HepG2 (cell line): ENCODE measurements around the gene MICAL3. TPM values are rescaled to one million over a fixed set of nuclear protein-coding genes. Genes with fewer than 3 reads are reported as not detected.

Experiments
- ATAC-seq: fragments of 200-7000 bp; cut with Tn5 transposase; 3 replicates; pipeline ENCODE4 v1.9.1; 2020; ENCODE audit warnings: mild to moderate bottlenecking, moderate library complexity
- BruUV-seq: library from RNA; stranded (reverse); fragments of 400-500 nt; replicated peaks from 2 replicates; lab custom pipeline; 2021; lab: Mats Ljungman, UMichigan
- CTCF ChIA-PET: fragments of 300-600 bp; formaldehyde crosslinking; extraction: SDS; loops from one replicate; lab custom pipeline; 2021; ENCODE audit warnings: low total read pairs, inconsistent platforms, low intra/inter-chr PET ratio; lab: Yijun Ruan, JAX
- POLR2A ChIA-PET: fragments of 350-600 bp; sonication (Branson Sonifier 250); formaldehyde crosslinking; loops from one replicate; lab custom pipeline; 2020; ENCODE audit warnings: antibody characterized with exemption, inconsistent platforms; lab: Yijun Ruan, JAX
- DNase-seq: peaks from one replicate; pipeline ENCODE4 v3.0.0-alpha.2; 2015; ENCODE audit warnings: low spot score
- FAIRE-seq: peaks from 3 replicates; lab custom pipeline; 2011; peaks lifted over from hg19 to GRCh38; lab: Jason Lieb, UNC
- H2AFZ ChIP-seq: one replicate; pipeline ENCODE4 v1.6.1; 2011; ENCODE audit warnings: low read length, inconsistent platforms
- H3K27ac ChIP-seq: fragments of 300-600 bp; 3 replicates; pipeline ENCODE4 v1.8.0; 2011; ENCODE audit warnings: mixed run types, mild to moderate bottlenecking, mixed read lengths, low read length, inconsistent platforms; ENCODE audit not compliant: insufficient read depth; ENCODE audit errors: extremely low read length
- H3K27me3 ChIP-seq, 2 experiments: fragments of 200-600 bp in 1 of 2; 2 replicates in 1 of 2; 3 replicates in 1 of 2; pipeline versions ENCODE4 v1.6.0 to v1.8.0; 2011; ENCODE audit warnings: low read length in 2 of 2, mild to moderate bottlenecking in 2 of 2, moderate library complexity in 2 of 2, inconsistent platforms in 1 of 2; ENCODE audit not compliant: insufficient read depth in 2 of 2, control insufficient read depth in 1 of 2
- H3K36me3 ChIP-seq, 2 experiments: fragments of 200-600 bp in 1 of 2; replicated peaks in 1 of 2; 2 replicates in 1 of 2; 3 replicates in 1 of 2; pipeline versions ENCODE4 v1.5.1 to v1.8.0; 2011; ENCODE audit warnings: low read length in 2 of 2, inconsistent platforms in 1 of 2; ENCODE audit not compliant: insufficient read depth in 2 of 2, control insufficient read depth in 1 of 2
- H3K4me1 ChIP-seq: 2 replicates; pipeline ENCODE4 v1.5.1; 2012; ENCODE audit warnings: low read length, inconsistent platforms; ENCODE audit not compliant: insufficient read depth
- H3K4me2 ChIP-seq: 2 replicates; pipeline ENCODE4 v1.6.0; 2011; ENCODE audit warnings: low read depth, low read length, inconsistent platforms
- H3K4me3 ChIP-seq, 3 experiments: fragments of 200-600 bp in 1 of 3; sonication (generic), shearing (Covaris generic) in 1 of 3; replicated peaks in 1 of 3; 2 replicates each; pipeline ENCODE4 v1.5.1; 2011 to 2016; ENCODE audit warnings: low read length in 3 of 3, inconsistent platforms in 2 of 3, low read depth in 2 of 3, mild to moderate bottlenecking in 2 of 3, control low read depth in 1 of 3, mixed read lengths in 1 of 3; ENCODE audit not compliant: insufficient read depth in 1 of 3
- H3K79me2 ChIP-seq: one replicate; pipeline ENCODE4 v1.6.1; 2011; ENCODE audit warnings: low read length, inconsistent platforms; ENCODE audit not compliant: insufficient read depth
- H3K9ac ChIP-seq: 2 replicates; pipeline ENCODE4 v1.6.0; 2011; ENCODE audit warnings: mild to moderate bottlenecking, low read depth, low read length, inconsistent platforms; ENCODE audit not compliant: insufficient read depth
- H3K9me3 ChIP-seq: 2 replicates; pipeline ENCODE4 v1.5.1; 2012; ENCODE audit warnings: mild to moderate bottlenecking, low read length
- H4K20me1 ChIP-seq: 2 replicates; pipeline ENCODE4 v1.6.0; 2011; ENCODE audit warnings: inconsistent platforms, mild to moderate bottlenecking, low read length, moderate library complexity; ENCODE audit not compliant: insufficient read depth
- HNF4A ChIP-seq: sonication (generic); formaldehyde crosslinking; IDR thresholded peaks from 2 replicates; pipeline ENCODE4 v1.4.0; 2020; ENCODE audit warnings: missing genetic modification reagents
- HOXA9 ChIP-seq: sonication (generic); formaldehyde crosslinking; IDR thresholded peaks from 2 replicates; pipeline ENCODE4 v1.8.1; 2022; ENCODE audit warnings: missing genetic modification reagents, mild to moderate bottlenecking, moderate library complexity, borderline replicate concordance
- NFATC3 ChIP-seq: sonication (generic); formaldehyde crosslinking; IDR thresholded peaks from 2 replicates; pipeline ENCODE4 v1.5.1; 2020; ENCODE audit warnings: mild to moderate bottlenecking, missing genetic modification reagents
- PCBP2 ChIP-seq: fragments of 200-400 bp; formaldehyde crosslinking; optimal IDR thresholded peaks from 2 replicates; pipeline ENCODE3; 2018; ENCODE audit warnings: low read length, low read depth; ENCODE audit not compliant: poor library complexity, severe bottlenecking
- RBFOX2 ChIP-seq: fragments of 200-400 bp; formaldehyde crosslinking; IDR thresholded peaks from 2 replicates; pipeline ENCODE4 v1.6.1; 2017; ENCODE audit warnings: low read depth, mild to moderate bottlenecking, low read length
- REL ChIP-seq: sonication (generic); formaldehyde crosslinking; conservative IDR thresholded peaks from 2 replicates; pipeline ENCODE4 v1.8.0; 2022; ENCODE audit warnings: mild to moderate bottlenecking, missing genetic modification reagents, moderate library complexity
- SRSF1 ChIP-seq: fragments of 200-400 bp; formaldehyde crosslinking; optimal IDR thresholded peaks from 2 replicates; pipeline ENCODE3; 2017; ENCODE audit warnings: mild to moderate bottlenecking, low read depth, low read length, moderate library complexity
- SRY ChIP-seq: sonication (generic); formaldehyde crosslinking; IDR thresholded peaks from 2 replicates; pipeline ENCODE4 v1.8.0; 2022; ENCODE audit warnings: mild to moderate bottlenecking, missing genetic modification reagents
- THAP7 ChIP-seq: sonication (generic); formaldehyde crosslinking; IDR thresholded peaks from 2 replicates; pipeline ENCODE4 v1.8.1; 2023; ENCODE audit warnings: mild to moderate bottlenecking, missing genetic modification reagents
- ZBTB21 ChIP-seq: sonication (generic); formaldehyde crosslinking; IDR thresholded peaks from 2 replicates; pipeline ENCODE4 v1.4.0; 2020; ENCODE audit warnings: missing genetic modification reagents
- ZFP36 ChIP-seq: fragments of 150-350 bp; IDR thresholded peaks from 2 replicates; pipeline ENCODE4 v1.6.1; 2018; ENCODE audit warnings: borderline replicate concordance, low read length, low read depth; ENCODE audit not compliant: partially characterized antibody
- ZNF260 ChIP-seq: sonication (generic); formaldehyde crosslinking; IDR thresholded peaks from 2 replicates; pipeline ENCODE4 v1.4.0; 2020; ENCODE audit warnings: missing genetic modification reagents, low read depth, mild to moderate bottlenecking, borderline replicate concordance
- ZNF746 ChIP-seq: sonication (generic); formaldehyde crosslinking; IDR thresholded peaks from 2 replicates; pipeline ENCODE4 v1.8.0; 2022; ENCODE audit warnings: mild to moderate bottlenecking, missing genetic modification reagents
- WGBS: methylation state at CpG from one replicate; pipeline ENCODE4 v1.1.6; 2017; ENCODE audit warnings: low lambda C conversion rate; 5-methylcytosine and 5-hydroxymethylcytosine counted together
- in situ Hi-C: cut with HindIII; loops from 2 replicates; pipeline ENCODE4 v1.10.0; 2017; ENCODE audit warnings: low pct_unique_long_range_greater_than_20kb; ENCODE audit not compliant: extremely low pct_ligation_motif_present
- intact Hi-C: fragments of 100-400 bp; cut with micrococcal nuclease; formaldehyde crosslinking; loops from one replicate; pipeline ENCODE4 v1.10.0; 2022; ENCODE audit not compliant: unreplicated experiment
- polyA plus RNA-seq, 8 experiments: library from polyadenylated mRNA; depleted of rRNA in 3 of 8; stranded (reverse) in 7 of 8; unstranded in 1 of 8; fragments of >200 nt; fragmentation: Illumina TruSeq in 4 of 8; extraction: Trizol in 4 of 8; gene quantifications; 2 replicates each; pipeline versions ENCODE4 v1.2.1 to v1.2.3, GENCODE V29; 2011 to 2016; ENCODE audit warnings: low read depth in 4 of 8, missing spikeins in 1 of 8, mixed read lengths in 1 of 8; ENCODE audit not compliant: insufficient read depth in 1 of 8
- total RNA-seq, 5 experiments: library from RNA; depleted of rRNA; stranded (reverse); fragments of >200 nt; fragmentation: Illumina TruSeq; extraction: Trizol; gene quantifications; 2 replicates each; pipeline ENCODE4 v1.2.3, GENCODE V29; 2016; ENCODE audit warnings: low read depth in 1 of 5
- TF ChIP-seq, protein P1 (sequence below): IDR thresholded peaks from 2 replicates; pipeline ENCODE4 v1.6.1; 2016; ENCODE audit warnings: low read depth
- TF ChIP-seq, protein P2 (sequence below): sonication (generic); formaldehyde crosslinking; IDR thresholded peaks from 2 replicates; pipeline ENCODE4 v1.8.0; 2022; ENCODE audit warnings: mild to moderate bottlenecking, missing genetic modification reagents; ENCODE audit not compliant: insufficient replicate concordance
- TF ChIP-seq, protein P3 (sequence below): IDR thresholded peaks from 2 replicates; pipeline ENCODE4 v1.6.1; 2016; ENCODE audit warnings: low read depth, borderline replicate concordance
- TF ChIP-seq, protein P4 (sequence below): sonication (generic); formaldehyde crosslinking; IDR thresholded peaks from 2 replicates; pipeline ENCODE4 v1.5.0; 2020; ENCODE audit warnings: mild to moderate bottlenecking, missing genetic modification reagents, moderate library complexity

Gene MICAL3
- total and polyA plus RNA-seq, 2 of the 13 experiments (the other 11 are each of a cell fraction or from before 2014, with no cell fraction given) = 5.3 to 12.5 TPM

GRCh38 chr22:18023509-18024275, 669 bp downstream of the MICAL3 start:
- Histone ChIP-seq H3K36me3 (no peaks in the 10 kb centered on the region), H3K9me3 (no peaks in the 10 kb centered on the region), H3K4me3 (peak overlapping the region; percentile 58 to 79 (median 64)), H4K20me1 (no peaks in the 10 kb centered on the region), H3K27ac (no peak overlapping the region), H3K79me2 (no peaks in the 10 kb centered on the region), H2AFZ (no peak overlapping the region), H3K4me2 (peak overlapping the region; percentile 96), H3K4me1 (peaks cover 22% of the 10 kb centered on the region), H3K27me3 (peaks cover 0 to 20% of the 10 kb centered on the region in 2 experiments; a peak in 4 of 5 replicates), H3K9ac (peak overlapping the region; percentile 24; the same call in 1 of the 2 replicates)
- ATAC-seq (peak; percentile 90), DNase-seq (no peak), FAIRE-seq (no peak)
- CTCF ChIA-PET = interaction anchor here (3.1 kb wide), 1 partner anchor 194 kb away, joined by 10 read pairs; no protein-coding TSS in a partner anchor
- POLR2A ChIA-PET = interaction anchor here (0.6 to 1.0 kb wide), 2 partner anchors 9 to 54 kb away, joined by 4 read pairs; partner anchors contain the start of gene PEX26
- intact Hi-C loops (loop anchor here (1.0 kb wide), 2 partner anchors 53 to 193 kb away; no protein-coding TSS in a partner anchor), in situ Hi-C loops (loop anchor here (10.0 kb wide), 2 partner anchors 109 to 189 kb away; no protein-coding TSS in a partner anchor)
- BruUV-seq = no TSS peak
- WGBS = under 1% methylated on average over 31 of the region's 47 CpGs
- TF ChIP-seq RBFOX2 = 0 out of 2 replicates have a peak, but pooled peaks have one; percentile 34
- no peak for TF ChIP-seq ZNF746 (CRISPR knock-in tag)
- TF ChIP-seq ZNF260 (CRISPR knock-in tag) = no peak
- TF ChIP-seq REL (CRISPR knock-in tag) = no peak
- TF ChIP-seq, protein P1, sequence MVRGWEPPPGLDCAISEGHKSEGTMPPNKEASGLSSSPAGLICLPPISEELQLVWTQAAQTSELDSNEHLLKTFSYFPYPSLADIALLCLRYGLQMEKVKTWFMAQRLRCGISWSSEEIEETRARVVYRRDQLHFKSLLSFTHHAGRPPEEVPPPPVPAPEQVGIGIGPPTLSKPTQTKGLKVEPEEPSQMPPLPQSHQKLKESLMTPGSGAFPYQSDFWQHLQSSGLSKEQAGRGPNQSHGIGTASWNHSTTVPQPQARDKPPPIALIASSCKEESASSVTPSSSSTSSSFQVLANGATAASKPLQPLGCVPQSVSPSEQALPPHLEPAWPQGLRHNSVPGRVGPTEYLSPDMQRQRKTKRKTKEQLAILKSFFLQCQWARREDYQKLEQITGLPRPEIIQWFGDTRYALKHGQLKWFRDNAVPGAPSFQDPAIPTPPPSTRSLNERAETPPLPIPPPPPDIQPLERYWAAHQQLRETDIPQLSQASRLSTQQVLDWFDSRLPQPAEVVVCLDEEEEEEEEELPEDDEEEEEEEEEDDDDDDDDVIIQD = no peak
- TF ChIP-seq, protein P2, sequence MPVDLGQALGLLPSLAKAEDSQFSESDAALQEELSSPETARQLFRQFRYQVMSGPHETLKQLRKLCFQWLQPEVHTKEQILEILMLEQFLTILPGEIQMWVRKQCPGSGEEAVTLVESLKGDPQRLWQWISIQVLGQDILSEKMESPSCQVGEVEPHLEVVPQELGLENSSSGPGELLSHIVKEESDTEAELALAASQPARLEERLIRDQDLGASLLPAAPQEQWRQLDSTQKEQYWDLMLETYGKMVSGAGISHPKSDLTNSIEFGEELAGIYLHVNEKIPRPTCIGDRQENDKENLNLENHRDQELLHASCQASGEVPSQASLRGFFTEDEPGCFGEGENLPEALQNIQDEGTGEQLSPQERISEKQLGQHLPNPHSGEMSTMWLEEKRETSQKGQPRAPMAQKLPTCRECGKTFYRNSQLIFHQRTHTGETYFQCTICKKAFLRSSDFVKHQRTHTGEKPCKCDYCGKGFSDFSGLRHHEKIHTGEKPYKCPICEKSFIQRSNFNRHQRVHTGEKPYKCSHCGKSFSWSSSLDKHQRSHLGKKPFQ (CRISPR knock-in tag) = no peak
- no peak for TF ChIP-seq NFATC3 (CRISPR knock-in tag)
- no peak for TF ChIP-seq THAP7 (CRISPR knock-in tag)
- no peak for TF ChIP-seq ZFP36
- TF ChIP-seq HOXA9 (CRISPR knock-in tag) = no peak; the same call in 1 of the 2 replicates
- TF ChIP-seq, protein P3, sequence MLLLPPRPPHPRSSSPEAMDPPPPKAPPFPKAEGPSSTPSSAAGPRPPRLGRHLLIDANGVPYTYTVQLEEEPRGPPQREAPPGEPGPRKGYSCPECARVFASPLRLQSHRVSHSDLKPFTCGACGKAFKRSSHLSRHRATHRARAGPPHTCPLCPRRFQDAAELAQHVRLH (CRISPR knock-in tag) = no peak
- no peak for TF ChIP-seq SRY
- no peak for TF ChIP-seq HNF4A (CRISPR knock-in tag)
- TF ChIP-seq PCBP2 = no peak
- no peak for TF ChIP-seq ZBTB21
- TF ChIP-seq SRSF1 = no peak
- TF ChIP-seq, protein P4, sequence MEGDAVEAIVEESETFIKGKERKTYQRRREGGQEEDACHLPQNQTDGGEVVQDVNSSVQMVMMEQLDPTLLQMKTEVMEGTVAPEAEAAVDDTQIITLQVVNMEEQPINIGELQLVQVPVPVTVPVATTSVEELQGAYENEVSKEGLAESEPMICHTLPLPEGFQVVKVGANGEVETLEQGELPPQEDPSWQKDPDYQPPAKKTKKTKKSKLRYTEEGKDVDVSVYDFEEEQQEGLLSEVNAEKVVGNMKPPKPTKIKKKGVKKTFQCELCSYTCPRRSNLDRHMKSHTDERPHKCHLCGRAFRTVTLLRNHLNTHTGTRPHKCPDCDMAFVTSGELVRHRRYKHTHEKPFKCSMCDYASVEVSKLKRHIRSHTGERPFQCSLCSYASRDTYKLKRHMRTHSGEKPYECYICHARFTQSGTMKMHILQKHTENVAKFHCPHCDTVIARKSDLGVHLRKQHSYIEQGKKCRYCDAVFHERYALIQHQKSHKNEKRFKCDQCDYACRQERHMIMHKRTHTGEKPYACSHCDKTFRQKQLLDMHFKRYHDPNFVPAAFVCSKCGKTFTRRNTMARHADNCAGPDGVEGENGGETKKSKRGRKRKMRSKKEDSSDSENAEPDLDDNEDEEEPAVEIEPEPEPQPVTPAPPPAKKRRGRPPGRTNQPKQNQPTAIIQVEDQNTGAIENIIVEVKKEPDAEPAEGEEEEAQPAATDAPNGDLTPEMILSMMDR = peak; percentile 47
